ENCODE results near the gene B3GNT9.

GRCh38 chr16:67182288-67182687 lies 31.5 kb upstream of the B3GNT9 start:
- TF ChIP-seq CTCF (IDR thresholded peaks at IDR 0.05): no peak
- no peak for TF ChIP-seq ZFX (IDR thresholded peaks at IDR 0.05; ENCODE audit: borderline replicate concordance)

All from 22Rv1 (cell line).